ENCODE data around the gene CHRNA3.

CHRNA3 gene

GRCh38 chr15:78663703-78664102 lies 42.9 kb upstream of the CHRNA3 start:
- Histone ChIP-seq H2BK5ac (ENCODE audit: low read depth, low read length, poor library complexity) (no peak overlapping the region), H3K36me3 (ENCODE audit: control insufficient read depth in 1 of 2, insufficient read depth in 2 of 2, low read length in 2 of 2) (no peaks in the 10 kb centered on the region), H3K4me3 (ENCODE audit: low read depth, low read length) (no peak overlapping the region), H3K27ac (ENCODE audit: low read depth, low read length) (no peak overlapping the region), H2BK120ac (ENCODE audit: insufficient read depth, low read length, poor library complexity) (no peak overlapping the region), H3K27me3 (ENCODE audit: insufficient read depth, low read length) (no peaks in the 10 kb centered on the region), H3K18ac (ENCODE audit: low read length) (no peak overlapping the region), H4K91ac (ENCODE audit: low read depth, low read length) (no peak overlapping the region), H2AFZ (ENCODE audit: insufficient read depth, low read length, poor library complexity) (no peak overlapping the region), H3K23ac (ENCODE audit: low read length) (no peak overlapping the region), H2BK12ac (ENCODE audit: low read length) (no peak overlapping the region), H3K4ac (ENCODE audit: low read depth, low read length) (no peak overlapping the region), H3K79me1 (ENCODE audit: low read length) (no peaks in the 10 kb centered on the region), H4K12ac (ENCODE audit: low read depth, low read length) (no peak overlapping the region), H4K8ac (ENCODE audit: low read depth, low read length) (no peak overlapping the region), H2AK5ac (ENCODE audit: low read length) (no peak overlapping the region), H3K4me2 (ENCODE audit: low read length) (no peak overlapping the region), H3K9ac (ENCODE audit: low read length) (no peak overlapping the region), H3K79me2 (ENCODE audit: control insufficient read depth, insufficient read depth, low read length, poor library complexity) (no peaks in the 10 kb centered on the region), H3K9me3 (ENCODE audit: insufficient read depth, low read depth, low read length) (no peaks in the 10 kb centered on the region), H3K4me1 (ENCODE audit: control insufficient read depth in 1 of 2, insufficient read depth in 2 of 2, low read length in 2 of 2) (no peaks in the 10 kb centered on the region), H3K14ac (ENCODE audit: low read length) (no peak overlapping the region)
- WGBS (ENCODE audit: extremely low coverage, insufficient coverage, insufficient read length): no CpG with 5 or more reads among the region's 1 CpG
- DNase-seq: no peak

- H3K79me2 ChIP-seq (ENCODE audit: control insufficient read depth, insufficient read depth, low read length, poor library complexity): no peaks in the 10 kb centered on the region
- H2BK120ac ChIP-seq (ENCODE audit: insufficient read depth, low read length, poor library complexity): no peak overlapping the region
- H3K18ac ChIP-seq (ENCODE audit: low read length): no peak overlapping the region
- no peaks in the 10 kb centered on the region for H3K9me3 ChIP-seq (ENCODE audit: insufficient read depth, low read depth, low read length)
- no peak overlapping the region for H3K4ac ChIP-seq (ENCODE audit: low read depth, low read length)
- H2BK5ac ChIP-seq (ENCODE audit: low read depth, low read length, poor library complexity): no peak overlapping the region
- no peak overlapping the region for H2BK12ac ChIP-seq (ENCODE audit: low read length)
- no peak overlapping the region for H4K12ac ChIP-seq (ENCODE audit: low read depth, low read length)
- H2AFZ ChIP-seq (ENCODE audit: insufficient read depth, low read length, poor library complexity): no peak overlapping the region
- no peak overlapping the region for H4K8ac ChIP-seq (ENCODE audit: low read depth, low read length)
- no CpG with 5 or more reads among the region's 5 CpGs for WGBS (ENCODE audit: extremely low coverage, insufficient coverage, insufficient read length)
- H2AK5ac ChIP-seq (ENCODE audit: low read length): no peak overlapping the region
- no peak overlapping the region for H3K23ac ChIP-seq (ENCODE audit: low read length)
- DNase-seq: no peak
- no peak overlapping the region for H3K14ac ChIP-seq (ENCODE audit: low read length)
- H3K27me3 ChIP-seq (ENCODE audit: insufficient read depth, low read length): no peaks in the 10 kb centered on the region
- H3K4me2 ChIP-seq (ENCODE audit: low read length): no peak overlapping the region
- H3K4me3 ChIP-seq (ENCODE audit: low read depth, low read length): no peak overlapping the region
- no peaks in the 10 kb centered on the region for H3K4me1 ChIP-seq (ENCODE audit: control insufficient read depth in 1 of 2, insufficient read depth in 2 of 2, low read length in 2 of 2)
- H3K27ac ChIP-seq (ENCODE audit: low read depth, low read length): no peak overlapping the region
- no peaks in the 10 kb centered on the region for H3K79me1 ChIP-seq (ENCODE audit: low read length)
- no peaks in the 10 kb centered on the region for H3K36me3 ChIP-seq (ENCODE audit: control insufficient read depth in 1 of 2, insufficient read depth in 2 of 2, low read length in 2 of 2)
- no peak overlapping the region for H4K91ac ChIP-seq (ENCODE audit: low read depth, low read length)
- H3K9ac ChIP-seq (ENCODE audit: low read length): no peak overlapping the region
Observed at GRCh38 chr15:78662028-78662427, 41.2 kb upstream of the CHRNA3 start.

- H2BK5ac ChIP-seq (ENCODE audit: low read depth, low read length, poor library complexity): no peak overlapping the region
- no peak overlapping the region for H3K14ac ChIP-seq (ENCODE audit: low read length)
- DNase-seq: no peak
- WGBS (ENCODE audit: extremely low coverage, insufficient coverage, insufficient read length): no CpG with 5 or more reads among the region's 19 CpGs
- H3K23ac ChIP-seq (ENCODE audit: low read length): no peak overlapping the region
- no peak overlapping the region for H4K12ac ChIP-seq (ENCODE audit: low read depth, low read length)
- H3K9me3 ChIP-seq (ENCODE audit: insufficient read depth, low read depth, low read length): no peaks in the 10 kb centered on the region
- no peaks in the 10 kb centered on the region for H3K27me3 ChIP-seq (ENCODE audit: insufficient read depth, low read length)
- no peaks in the 10 kb centered on the region for H3K36me3 ChIP-seq (ENCODE audit: control insufficient read depth in 1 of 2, insufficient read depth in 2 of 2, low read length in 2 of 2)
- no peak overlapping the region for H4K91ac ChIP-seq (ENCODE audit: low read depth, low read length)
- H3K9ac ChIP-seq (ENCODE audit: low read length): no peak overlapping the region
- no peak overlapping the region for H4K8ac ChIP-seq (ENCODE audit: low read depth, low read length)
- no peak overlapping the region for H2AK5ac ChIP-seq (ENCODE audit: low read length)
- H2BK120ac ChIP-seq (ENCODE audit: insufficient read depth, low read length, poor library complexity): no peak overlapping the region
- H3K4me2 ChIP-seq (ENCODE audit: low read length): no peak overlapping the region
- no peak overlapping the region for H2BK12ac ChIP-seq (ENCODE audit: low read length)
- no peak overlapping the region for H3K18ac ChIP-seq (ENCODE audit: low read length)
- no peaks in the 10 kb centered on the region for H3K4me1 ChIP-seq (ENCODE audit: control insufficient read depth in 1 of 2, insufficient read depth in 2 of 2, low read length in 2 of 2)
- H3K27ac ChIP-seq (ENCODE audit: low read depth, low read length): no peak overlapping the region
- H3K4me3 ChIP-seq (ENCODE audit: low read depth, low read length): no peak overlapping the region
- no peaks in the 10 kb centered on the region for H3K79me2 ChIP-seq (ENCODE audit: control insufficient read depth, insufficient read depth, low read length, poor library complexity)
- H3K79me1 ChIP-seq (ENCODE audit: low read length): no peaks in the 10 kb centered on the region
- H2AFZ ChIP-seq (ENCODE audit: insufficient read depth, low read length, poor library complexity): no peak overlapping the region
- no peak overlapping the region for H3K4ac ChIP-seq (ENCODE audit: low read depth, low read length)
Observed at GRCh38 chr15:78661001-78661400, 40.2 kb upstream of the CHRNA3 start.

- Histone ChIP-seq H3K9ac (ENCODE audit: low read length) (no peak overlapping the region), H3K14ac (ENCODE audit: low read length) (no peak overlapping the region), H2BK120ac (ENCODE audit: insufficient read depth, low read length, poor library complexity) (no peak overlapping the region), H4K91ac (ENCODE audit: low read depth, low read length) (no peak overlapping the region), H2AK5ac (ENCODE audit: low read length) (no peak overlapping the region), H3K36me3 (ENCODE audit: control insufficient read depth in 1 of 2, insufficient read depth in 2 of 2, low read length in 2 of 2) (no peaks in the 10 kb centered on the region), H2AFZ (ENCODE audit: insufficient read depth, low read length, poor library complexity) (no peak overlapping the region), H3K18ac (ENCODE audit: low read length) (no peak overlapping the region), H3K27me3 (ENCODE audit: insufficient read depth, low read length) (no peaks in the 10 kb centered on the region), H3K79me2 (ENCODE audit: control insufficient read depth, insufficient read depth, low read length, poor library complexity) (no peaks in the 10 kb centered on the region), H3K79me1 (ENCODE audit: low read length) (no peaks in the 10 kb centered on the region), H2BK5ac (ENCODE audit: low read depth, low read length, poor library complexity) (no peak overlapping the region), H4K8ac (ENCODE audit: low read depth, low read length) (no peak overlapping the region), H3K4ac (ENCODE audit: low read depth, low read length) (no peak overlapping the region), H2BK12ac (ENCODE audit: low read length) (no peak overlapping the region), H3K27ac (ENCODE audit: low read depth, low read length) (no peak overlapping the region), H3K23ac (ENCODE audit: low read length) (no peak overlapping the region), H3K4me3 (ENCODE audit: low read depth, low read length) (no peak overlapping the region), H3K9me3 (ENCODE audit: insufficient read depth, low read depth, low read length) (no peaks in the 10 kb centered on the region), H4K12ac (ENCODE audit: low read depth, low read length) (no peak overlapping the region), H3K4me1 (ENCODE audit: control insufficient read depth in 1 of 2, insufficient read depth in 2 of 2, low read length in 2 of 2) (no peaks in the 10 kb centered on the region), H3K4me2 (ENCODE audit: low read length) (no peak overlapping the region)
- WGBS (ENCODE audit: extremely low coverage, insufficient coverage, insufficient read length): no CpG with 5 or more reads among the region's 9 CpGs
- no peak for DNase-seq
Observed at GRCh38 chr15:78660584-78660983, 39.8 kb upstream of the CHRNA3 start.

- Histone ChIP-seq H3K4ac (ENCODE audit: low read depth, low read length) (no peak overlapping the region), H2AFZ (ENCODE audit: insufficient read depth, low read length, poor library complexity) (no peak overlapping the region), H3K27ac (ENCODE audit: low read depth, low read length) (no peak overlapping the region), H2BK5ac (ENCODE audit: low read depth, low read length, poor library complexity) (no peak overlapping the region), H3K79me2 (ENCODE audit: control insufficient read depth, insufficient read depth, low read length, poor library complexity) (no peaks in the 10 kb centered on the region), H3K79me1 (ENCODE audit: low read length) (no peaks in the 10 kb centered on the region), H3K4me3 (ENCODE audit: low read depth, low read length) (no peak overlapping the region), H3K4me1 (ENCODE audit: control insufficient read depth in 1 of 2, insufficient read depth in 2 of 2, low read length in 2 of 2) (no peaks in the 10 kb centered on the region), H4K12ac (ENCODE audit: low read depth, low read length) (no peak overlapping the region), H3K18ac (ENCODE audit: low read length) (no peak overlapping the region), H3K4me2 (ENCODE audit: low read length) (no peak overlapping the region), H3K36me3 (ENCODE audit: control insufficient read depth in 1 of 2, insufficient read depth in 2 of 2, low read length in 2 of 2) (no peaks in the 10 kb centered on the region), H3K9ac (ENCODE audit: low read length) (no peak overlapping the region), H4K91ac (ENCODE audit: low read depth, low read length) (no peak overlapping the region), H2BK120ac (ENCODE audit: insufficient read depth, low read length, poor library complexity) (no peak overlapping the region), H2BK12ac (ENCODE audit: low read length) (no peak overlapping the region), H4K8ac (ENCODE audit: low read depth, low read length) (no peak overlapping the region), H3K14ac (ENCODE audit: low read length) (no peak overlapping the region), H3K23ac (ENCODE audit: low read length) (no peak overlapping the region), H3K27me3 (ENCODE audit: insufficient read depth, low read length) (no peaks in the 10 kb centered on the region), H3K9me3 (ENCODE audit: insufficient read depth, low read depth, low read length) (no peaks in the 10 kb centered on the region), H2AK5ac (ENCODE audit: low read length) (no peak overlapping the region)
- no peak for DNase-seq
Observed at GRCh38 chr15:78658823-78659222, 38.0 kb upstream of the CHRNA3 start.
